ENCODE measurements around the gene TMBIM1.

GRCh38 chr2:218301176-218301819 lies 9.0 kb upstream of the TMBIM1 start:
- TF ChIP-seq CTCF (IDR thresholded peaks at IDR 0.05) (peak; percentile 97 to 99 (median 98)), EP300 (IDR thresholded peaks at IDR 0.05) (no peak)

Data from esophagus muscularis mucosa (tissue), 3 donors.